NB4 (cell line): ENCODE measurements around the gene C20orf141.
"Not testable (repeated sequence)": the region's sequence is repeated elsewhere in the genome, so short reads cannot be mapped to it uniquely, and the experiment has no call there.

Experiments used
- DNase-seq: peaks from one replicate; pipeline ENCODE4 v3.0.0; 2010; ENCODE audit warnings: low read depth
- H3K4me3 ChIP-seq: one replicate; pipeline ENCODE4 v1.5.1; 2011; ENCODE audit warnings: mild to moderate bottlenecking, low read depth, low read length, moderate library complexity
- MYC ChIP-seq: IDR thresholded peaks from 2 replicates; pipeline ENCODE4 v1.6.1; 2011; ENCODE audit warnings: low read depth, low read length
- POLR2A ChIP-seq: IDR thresholded peaks from 2 replicates; pipeline ENCODE4 v1.6.1; 2011; ENCODE audit warnings: mild to moderate bottlenecking; ENCODE audit not compliant: insufficient read length; ENCODE audit errors: extremely low read depth
- TF ChIP-seq, protein P1 (sequence below): IDR thresholded peaks from 2 replicates; pipeline ENCODE4 v1.6.1; 2011; ENCODE audit warnings: low read depth, low read length
- TF ChIP-seq, protein P2 (sequence below): IDR thresholded peaks from one replicate; pipeline ENCODE4 v1.5.1; 2012; ENCODE audit warnings: low read depth, low read length

C20orf141 gene

GRCh38 chr20:2820896-2821869 lies 6.4 kb downstream of the C20orf141 start:
- no peak for DNase-seq
- no peak overlapping the region for H3K4me3 ChIP-seq

DNA sequence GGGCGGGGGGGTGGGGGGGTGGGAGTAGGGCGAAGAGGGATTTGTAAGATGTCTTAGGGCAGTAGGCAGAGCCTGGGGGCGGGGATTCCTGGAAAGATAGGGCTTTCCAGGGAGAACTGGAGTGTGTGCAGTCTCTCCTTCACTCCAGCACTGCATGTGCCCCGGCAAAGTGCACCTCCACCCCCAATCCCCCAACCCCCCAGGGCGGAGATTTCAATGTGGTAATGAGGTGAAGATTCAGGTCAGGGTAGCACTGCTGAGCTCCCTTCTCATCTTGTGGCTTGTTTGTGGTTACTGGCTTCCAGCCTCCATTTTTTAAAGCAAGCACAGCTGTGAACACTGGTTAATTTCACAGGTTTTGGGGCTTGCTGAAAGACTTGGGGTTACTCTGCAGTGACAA lies 7.3 kb downstream of the C20orf141 start:
- H3K4me3 ChIP-seq: no peak overlapping the region

More at GRCh38 chr20:2820896-2821869, 6.4 kb downstream of the C20orf141 start:
- TF ChIP-seq MYC (no peak), POLR2A (no peak)
- TF ChIP-seq, protein P1, sequence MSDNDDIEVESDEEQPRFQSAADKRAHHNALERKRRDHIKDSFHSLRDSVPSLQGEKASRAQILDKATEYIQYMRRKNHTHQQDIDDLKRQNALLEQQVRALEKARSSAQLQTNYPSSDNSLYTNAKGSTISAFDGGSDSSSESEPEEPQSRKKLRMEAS: no peak
- TF ChIP-seq, protein P2, sequence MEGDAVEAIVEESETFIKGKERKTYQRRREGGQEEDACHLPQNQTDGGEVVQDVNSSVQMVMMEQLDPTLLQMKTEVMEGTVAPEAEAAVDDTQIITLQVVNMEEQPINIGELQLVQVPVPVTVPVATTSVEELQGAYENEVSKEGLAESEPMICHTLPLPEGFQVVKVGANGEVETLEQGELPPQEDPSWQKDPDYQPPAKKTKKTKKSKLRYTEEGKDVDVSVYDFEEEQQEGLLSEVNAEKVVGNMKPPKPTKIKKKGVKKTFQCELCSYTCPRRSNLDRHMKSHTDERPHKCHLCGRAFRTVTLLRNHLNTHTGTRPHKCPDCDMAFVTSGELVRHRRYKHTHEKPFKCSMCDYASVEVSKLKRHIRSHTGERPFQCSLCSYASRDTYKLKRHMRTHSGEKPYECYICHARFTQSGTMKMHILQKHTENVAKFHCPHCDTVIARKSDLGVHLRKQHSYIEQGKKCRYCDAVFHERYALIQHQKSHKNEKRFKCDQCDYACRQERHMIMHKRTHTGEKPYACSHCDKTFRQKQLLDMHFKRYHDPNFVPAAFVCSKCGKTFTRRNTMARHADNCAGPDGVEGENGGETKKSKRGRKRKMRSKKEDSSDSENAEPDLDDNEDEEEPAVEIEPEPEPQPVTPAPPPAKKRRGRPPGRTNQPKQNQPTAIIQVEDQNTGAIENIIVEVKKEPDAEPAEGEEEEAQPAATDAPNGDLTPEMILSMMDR: no peak

GRCh38 chr20:2825761-2826160 lies 11.0 kb downstream of the C20orf141 start:
- TF ChIP-seq, protein P1: no peak
- no peak for TF ChIP-seq POLR2A
- no peak for TF ChIP-seq MYC
- TF ChIP-seq, protein P2: no peak
- H3K4me3 ChIP-seq: no peak overlapping the region
- no peak for DNase-seq

More for the DNA sequence above, 7.3 kb downstream of the C20orf141 start:
- peak; percentile 73 for DNase-seq
- TF ChIP-seq MYC (no peak), POLR2A (no peak)
- TF ChIP-seq, protein P2: no peak
- TF ChIP-seq, protein P1: no peak

DNA sequence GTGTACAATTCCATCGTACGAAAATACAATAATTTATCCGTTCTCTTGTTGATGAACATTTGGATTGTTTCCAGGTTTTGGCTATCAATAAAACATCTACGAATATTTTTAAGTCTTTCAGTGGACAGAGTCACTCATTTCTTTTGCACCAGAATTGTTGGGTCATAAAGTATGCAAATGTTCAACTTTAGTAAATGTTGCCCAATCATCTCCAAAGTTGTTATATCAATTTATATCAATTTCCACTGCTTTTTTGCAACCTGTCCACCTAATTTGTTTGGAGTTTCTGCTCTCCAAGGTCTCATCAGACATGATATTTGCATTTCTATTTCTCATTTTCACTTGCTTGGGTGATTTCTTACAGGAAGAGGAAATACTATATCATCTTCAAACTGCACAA lies 11.9 kb downstream of the C20orf141 start:
- TF ChIP-seq POLR2A: no peak
- TF ChIP-seq MYC: no peak
- TF ChIP-seq, protein P2: no peak
- no peak overlapping the region for H3K4me3 ChIP-seq
- DNase-seq: no peak

- no peak for DNase-seq
- TF ChIP-seq MYC: no peak
- TF ChIP-seq POLR2A: no peak
- TF ChIP-seq, protein P2: no peak
- TF ChIP-seq, protein P1: no peak
- no peak overlapping the region for H3K4me3 ChIP-seq
Measured at GRCh38 chr20:2829376-2829775, 14.6 kb downstream of the C20orf141 start.

DNA sequence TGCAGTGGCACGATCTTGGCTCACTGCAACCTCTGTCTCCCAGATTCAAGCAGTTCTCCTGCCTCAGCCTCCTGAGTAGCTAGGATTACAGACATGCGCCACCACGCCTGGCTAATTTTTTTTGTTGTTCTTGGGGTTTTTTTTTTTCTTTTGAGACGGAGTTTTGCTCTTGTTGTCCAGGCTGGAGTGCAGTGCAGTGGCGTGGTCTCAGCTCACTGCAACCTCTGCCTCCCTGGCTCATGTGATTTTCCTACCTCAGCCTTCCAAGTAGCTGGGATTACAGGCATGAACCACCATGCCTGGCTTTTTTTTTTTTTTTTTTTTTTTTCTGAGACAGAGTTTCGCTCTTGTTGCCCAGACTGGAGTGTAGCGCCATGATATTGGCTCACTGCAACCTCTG lies 16.4 kb downstream of the C20orf141 start:
- H3K4me3 ChIP-seq: not testable (repeated sequence)

More for the DNA sequence above, 16.4 kb downstream of the C20orf141 start:
- DNase-seq: not testable (repeated sequence)
